Colon (tissue), 2 donors: ENCODE data around the gene MLN.
"Not testable (repeated sequence)": the region's sequence is repeated elsewhere in the genome, so short reads cannot be mapped to it uniquely, and the experiment has no call there.

Experiments used
- FAIRE-seq: peaks from 2 replicates; lab custom pipeline; 2012; peaks lifted over from hg19 to GRCh38; lab: Jason Lieb, UNC
- donor health status: control.
- donor health status: control.

The MLN gene

GRCh38 chr6:33834401-33835392, 30.9 kb upstream of the MLN start:
- no peak for FAIRE-seq

- no peak for FAIRE-seq
These were observed 29.8 kb upstream of the MLN start for GRCh38 chr6:33833599-33833998.

GRCh38 chr6:33832831-33833230, 29.0 kb upstream of the MLN start:
- not testable (repeated sequence) for FAIRE-seq

- FAIRE-seq = not testable (repeated sequence)
These were observed 27.9 kb upstream of the MLN start for GRCh38 chr6:33831725-33832124.

GRCh38 chr6:33830635-33831240, 26.9 kb upstream of the MLN start:
- no peak for FAIRE-seq

GRCh38 chr6:33828764-33829731, 25.2 kb upstream of the MLN start:
- no peak for FAIRE-seq

GRCh38 chr6:33828452-33828763, 24.6 kb upstream of the MLN start:
- no peak for FAIRE-seq

GRCh38 chr6:33827546-33828451, 24.0 kb upstream of the MLN start:
- no peak for FAIRE-seq

- FAIRE-seq = no peak
These were observed 22.7 kb upstream of the MLN start for GRCh38 chr6:33826537-33826936.

GRCh38 chr6:33824461-33825154, 20.8 kb upstream of the MLN start:
- no peak for FAIRE-seq

GRCh38 chr6:33823806-33824205, 20.0 kb upstream of the MLN start:
- no peak for FAIRE-seq

GRCh38 chr6:33822575-33823395, 19.0 kb upstream of the MLN start:
- no peak for FAIRE-seq

GRCh38 chr6:33820784-33821520, 17.1 kb upstream of the MLN start:
- FAIRE-seq = no peak

- FAIRE-seq = no peak
These were observed 16.4 kb upstream of the MLN start for GRCh38 chr6:33820243-33820642.

- FAIRE-seq = no peak
These were observed 15.2 kb upstream of the MLN start for GRCh38 chr6:33819021-33819420.

GRCh38 chr6:33818293-33818692, 14.5 kb upstream of the MLN start:
- FAIRE-seq = no peak

GRCh38 chr6:33817489-33817888, 13.7 kb upstream of the MLN start:
- FAIRE-seq = no peak

GRCh38 chr6:33816911-33817310, 13.1 kb upstream of the MLN start:
- FAIRE-seq = no peak

- FAIRE-seq = no peak
These were observed 12.1 kb upstream of the MLN start for GRCh38 chr6:33815854-33816253.
